Loucy (cell line): ENCODE results near the gene OR1J1.

Experiments
- EZH2phosphoT487 ChIP-seq: fragments of 200-600 bp; IDR thresholded peaks from 2 replicates; pipeline ENCODE4 v1.6.1; 2018; ENCODE audit warnings: antibody characterized with exemption, mild to moderate bottlenecking, moderate library complexity, borderline replicate concordance
- TF ChIP-seq, protein P1 (sequence below): fragments of 200-600 bp; sonication (generic); conservative IDR thresholded peaks from 2 replicates; pipeline ENCODE4 v1.5.1; 2014; ENCODE audit warnings: mild to moderate bottlenecking, antibody characterized with exemption, low read length

- TF ChIP-seq EZH2phosphoT487, result no peak
- TF ChIP-seq, protein P1, sequence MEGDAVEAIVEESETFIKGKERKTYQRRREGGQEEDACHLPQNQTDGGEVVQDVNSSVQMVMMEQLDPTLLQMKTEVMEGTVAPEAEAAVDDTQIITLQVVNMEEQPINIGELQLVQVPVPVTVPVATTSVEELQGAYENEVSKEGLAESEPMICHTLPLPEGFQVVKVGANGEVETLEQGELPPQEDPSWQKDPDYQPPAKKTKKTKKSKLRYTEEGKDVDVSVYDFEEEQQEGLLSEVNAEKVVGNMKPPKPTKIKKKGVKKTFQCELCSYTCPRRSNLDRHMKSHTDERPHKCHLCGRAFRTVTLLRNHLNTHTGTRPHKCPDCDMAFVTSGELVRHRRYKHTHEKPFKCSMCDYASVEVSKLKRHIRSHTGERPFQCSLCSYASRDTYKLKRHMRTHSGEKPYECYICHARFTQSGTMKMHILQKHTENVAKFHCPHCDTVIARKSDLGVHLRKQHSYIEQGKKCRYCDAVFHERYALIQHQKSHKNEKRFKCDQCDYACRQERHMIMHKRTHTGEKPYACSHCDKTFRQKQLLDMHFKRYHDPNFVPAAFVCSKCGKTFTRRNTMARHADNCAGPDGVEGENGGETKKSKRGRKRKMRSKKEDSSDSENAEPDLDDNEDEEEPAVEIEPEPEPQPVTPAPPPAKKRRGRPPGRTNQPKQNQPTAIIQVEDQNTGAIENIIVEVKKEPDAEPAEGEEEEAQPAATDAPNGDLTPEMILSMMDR, result peak; percentile 82
Measured at GRCh38 chr9:122463828-122464632, 13.7 kb downstream of the OR1J1 start.
